Skeletal muscle cell (primary cell): ENCODE measurements around the gene BNIP2.
"Not testable (repeated sequence)": the region's sequence is repeated elsewhere in the genome, so short reads cannot be mapped to it uniquely, and the experiment has no call there.

Source experiments
- DNase-seq: peaks from one replicate; pipeline ENCODE4 v3.0.0-alpha.2; 2010; ENCODE audit warnings: low read depth
- H3K4me3 ChIP-seq: 2 replicates; pipeline ENCODE4 v1.5.1; 2011; ENCODE audit warnings: low read depth, mild to moderate bottlenecking, control low read depth, low read length, moderate library complexity

BNIP2 gene, protein sequence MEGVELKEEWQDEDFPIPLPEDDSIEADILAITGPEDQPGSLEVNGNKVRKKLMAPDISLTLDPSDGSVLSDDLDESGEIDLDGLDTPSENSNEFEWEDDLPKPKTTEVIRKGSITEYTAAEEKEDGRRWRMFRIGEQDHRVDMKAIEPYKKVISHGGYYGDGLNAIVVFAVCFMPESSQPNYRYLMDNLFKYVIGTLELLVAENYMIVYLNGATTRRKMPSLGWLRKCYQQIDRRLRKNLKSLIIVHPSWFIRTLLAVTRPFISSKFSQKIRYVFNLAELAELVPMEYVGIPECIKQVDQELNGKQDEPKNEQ

DNA sequence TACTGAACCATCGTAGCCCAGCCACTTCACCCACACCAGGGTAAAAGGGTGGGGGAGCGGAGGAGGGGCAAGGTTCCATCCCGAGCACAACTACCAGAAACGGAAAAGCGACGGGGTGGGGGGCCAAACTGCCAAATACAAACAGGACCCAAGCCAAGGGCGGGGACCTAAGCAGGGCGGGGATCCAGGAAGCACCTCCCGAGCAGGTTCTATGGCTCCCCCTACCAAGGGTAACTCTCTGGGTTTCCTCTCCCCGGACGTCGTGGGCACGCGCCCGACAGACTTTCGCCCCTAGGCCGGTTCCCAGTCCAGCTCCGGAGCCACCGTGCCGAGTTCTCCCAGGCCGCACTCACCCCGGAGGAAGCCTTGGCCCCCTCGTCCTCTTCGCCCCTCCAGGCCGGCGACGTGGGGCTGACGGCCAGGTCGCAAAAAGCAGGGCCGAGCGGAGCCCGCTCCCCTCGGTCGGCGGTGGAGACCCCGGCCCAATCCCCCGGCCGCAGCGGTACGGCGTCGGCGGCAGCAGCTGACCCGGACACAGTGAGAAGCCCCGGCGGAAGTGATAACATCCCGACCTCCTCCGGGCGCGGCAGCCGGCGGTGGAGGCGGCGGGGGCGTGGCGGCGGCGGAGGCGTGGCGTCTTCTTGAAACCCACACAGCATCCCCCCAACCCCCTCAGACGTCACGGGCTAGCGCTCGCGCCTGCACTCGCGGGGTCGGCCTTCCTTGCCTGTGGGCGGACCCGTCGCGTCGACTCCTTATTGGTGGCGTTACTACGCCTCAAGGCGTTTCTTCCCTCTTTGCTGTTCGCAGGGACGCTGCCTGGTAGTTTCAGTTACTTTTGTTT, at the start of gene BNIP2:
BNIP2 (minus strand) TSS at position 539 of the 844 bp plus-strand sequence. CDS start 6,863 bp downstream, outside the sequence.
- H3K4me3 ChIP-seq = peak within 1 kb of the TSS; percentile 98
- peak; percentile 95 for DNase-seq

DNA sequence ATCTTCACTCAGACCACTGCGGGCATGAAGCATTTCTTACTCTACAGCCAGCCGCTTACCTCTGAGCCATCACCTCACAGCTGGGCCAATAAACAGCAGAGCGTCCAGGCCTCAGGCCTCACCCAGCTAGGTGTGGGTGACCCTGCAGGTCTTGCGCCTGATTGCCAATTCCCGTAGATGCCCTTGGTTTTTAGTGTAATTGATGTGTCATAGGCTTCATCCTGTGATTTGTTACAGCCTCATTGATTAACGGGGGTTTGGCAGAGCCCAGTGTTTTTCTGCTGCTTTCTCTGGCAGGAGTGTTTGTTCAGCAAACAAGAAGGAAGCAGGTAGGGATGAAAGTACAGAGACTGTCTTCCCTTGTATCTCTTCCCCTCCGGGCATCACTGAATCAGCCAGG, 49.6 kb upstream of the BNIP2 start:
- no peak overlapping the region for H3K4me3 ChIP-seq
- DNase-seq = no peak

GRCh38 chr15:59736181-59736580, 47.1 kb upstream of the BNIP2 start:
- DNase-seq = no peak
- no peak overlapping the region for H3K4me3 ChIP-seq

DNA sequence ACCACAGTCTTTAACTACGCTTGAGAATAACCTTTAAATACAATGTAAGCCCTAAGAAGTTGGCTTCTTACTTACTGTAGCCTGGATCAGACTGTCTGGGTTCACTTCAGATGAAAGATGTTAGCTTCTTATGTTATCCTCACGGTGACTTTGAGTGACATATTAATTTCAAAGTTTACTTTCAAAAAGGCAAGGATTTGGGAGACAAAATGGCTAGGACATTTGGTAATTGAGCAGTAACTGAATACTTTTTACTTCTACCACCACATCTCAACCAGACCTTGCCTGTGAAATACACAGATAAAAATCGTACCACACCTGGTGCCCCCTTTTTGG, 36.0 kb upstream of the BNIP2 start:
- DNase-seq = no peak
- no peak overlapping the region for H3K4me3 ChIP-seq

DNA sequence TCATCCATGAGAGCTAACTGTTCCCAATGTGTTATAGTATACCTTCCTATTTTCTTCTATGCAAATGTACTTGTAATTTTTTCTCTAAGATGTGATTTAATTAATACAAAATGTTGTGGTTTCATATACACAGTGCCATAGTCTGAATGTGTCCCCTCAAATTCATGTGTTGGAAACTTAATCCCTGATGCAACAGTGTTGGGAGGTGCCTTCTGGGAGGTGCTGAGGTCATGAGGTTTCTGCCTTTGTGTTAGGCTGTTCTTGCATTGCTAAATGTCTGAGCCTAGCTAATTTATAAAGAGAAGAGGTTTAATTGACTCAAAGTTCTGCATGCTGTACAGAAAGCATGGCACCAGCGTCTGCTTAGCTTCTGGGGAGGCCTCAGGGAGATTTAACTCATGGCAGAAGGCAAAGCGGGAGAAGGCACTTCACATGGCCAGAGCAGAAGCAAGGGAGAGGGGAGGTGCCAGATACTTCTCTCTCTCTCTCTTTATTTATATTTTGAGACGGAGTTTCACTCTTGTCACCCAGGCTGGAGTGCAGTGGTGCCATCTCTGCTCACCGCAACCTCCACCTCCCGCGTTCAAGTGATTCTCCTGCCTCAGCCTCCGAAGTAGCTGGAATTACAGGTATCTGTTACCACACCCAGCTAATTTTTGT, 34.7 kb upstream of the BNIP2 start:
- H3K4me3 ChIP-seq = no peak overlapping the region
- DNase-seq = no peak

- DNase-seq = no peak
- H3K4me3 ChIP-seq = no peak overlapping the region
Observed at GRCh38 chr15:59722476-59722875, 33.4 kb upstream of the BNIP2 start.

GRCh38 chr15:59722037-59722436, 32.9 kb upstream of the BNIP2 start:
- no peak for DNase-seq
- no peak overlapping the region for H3K4me3 ChIP-seq

GRCh38 chr15:59721411-59721810, 32.3 kb upstream of the BNIP2 start:
- no peak overlapping the region for H3K4me3 ChIP-seq
- no peak for DNase-seq

GRCh38 chr15:59713177-59713576, 24.1 kb upstream of the BNIP2 start:
- DNase-seq = no peak
- no peak overlapping the region for H3K4me3 ChIP-seq

DNA sequence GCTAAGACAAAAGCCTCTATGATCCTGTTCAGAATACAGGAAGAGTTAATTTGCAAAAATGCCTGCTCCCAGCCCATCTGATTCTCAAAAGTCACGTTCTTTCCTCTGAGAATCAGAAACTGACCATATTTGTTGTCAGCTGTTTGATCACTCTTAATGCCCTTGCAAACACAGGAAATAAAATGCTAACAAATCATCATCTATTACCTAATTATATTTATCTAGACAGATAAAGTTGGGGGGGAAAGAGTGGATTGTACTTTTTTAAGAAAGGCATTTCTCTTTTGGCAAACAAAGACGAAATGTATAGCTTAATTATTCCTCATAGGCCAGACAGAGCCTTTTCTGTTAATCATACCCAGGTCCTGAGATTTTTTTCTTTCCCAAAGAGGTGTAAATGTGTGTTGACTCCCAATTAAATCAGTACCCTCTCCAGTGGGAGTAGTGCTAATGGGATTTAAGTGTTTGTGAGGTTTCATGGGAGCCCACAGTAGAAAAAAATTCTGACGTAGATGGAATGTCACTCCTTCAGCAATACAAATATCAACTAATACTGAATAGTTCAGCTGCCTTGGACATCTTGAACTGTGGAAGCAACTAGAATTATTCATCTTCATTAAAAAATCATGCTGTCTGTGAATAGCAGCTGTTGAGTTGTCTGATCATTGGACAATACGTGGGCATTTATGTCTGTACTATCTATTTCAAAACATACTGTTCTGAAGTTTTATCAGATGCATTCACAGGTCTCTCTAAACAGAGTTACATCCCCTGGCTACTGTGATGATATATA, 22.5 kb upstream of the BNIP2 start:
- no peak overlapping the region for H3K4me3 ChIP-seq
- DNase-seq = no peak

DNA sequence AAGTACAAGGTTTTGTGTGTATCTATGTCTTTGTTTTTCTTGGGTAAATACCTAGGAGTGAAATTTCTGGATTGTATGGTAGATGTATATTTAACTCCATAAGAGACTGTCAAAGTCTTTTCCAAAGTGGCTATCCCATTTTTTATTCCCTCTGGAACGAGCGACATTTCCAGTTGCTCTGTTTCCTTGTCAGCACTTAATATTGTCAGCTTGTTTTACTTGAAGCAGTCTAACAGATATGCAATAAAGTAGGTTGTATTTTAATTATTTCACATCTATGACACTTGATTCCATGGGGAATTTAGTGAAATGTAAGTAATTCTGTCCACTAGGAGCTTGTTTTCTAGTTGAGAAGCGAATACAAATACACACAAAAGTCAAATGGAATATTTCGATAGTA, 18.5 kb upstream of the BNIP2 start:
- H3K4me3 ChIP-seq = no peak overlapping the region
- DNase-seq = no peak

- no peak for DNase-seq
- no peak overlapping the region for H3K4me3 ChIP-seq
Observed at GRCh38 chr15:59703979-59704796, 15.1 kb upstream of the BNIP2 start.

- H3K4me3 ChIP-seq = no peak overlapping the region
- no peak for DNase-seq
Observed at GRCh38 chr15:59702351-59702750, 13.2 kb upstream of the BNIP2 start.

DNA sequence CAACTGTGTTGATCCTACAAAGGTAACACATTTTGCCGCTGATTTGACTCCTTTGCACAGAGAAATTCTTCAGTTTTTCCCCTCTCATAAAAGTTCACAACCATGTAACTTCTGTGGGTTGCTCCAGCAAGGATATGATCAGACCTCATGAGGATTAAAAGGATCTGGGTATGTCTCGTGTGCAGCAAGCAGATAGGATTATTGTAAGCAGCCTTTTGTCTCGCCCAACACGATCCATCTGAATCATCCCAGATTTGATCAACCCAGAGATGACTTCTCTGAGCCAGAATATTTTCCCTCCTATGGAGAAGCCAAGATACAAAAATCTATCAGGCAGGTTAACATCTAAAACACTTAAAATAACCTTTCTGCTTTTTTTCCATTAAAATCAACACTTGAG, 12.8 kb upstream of the BNIP2 start:
- DNase-seq = no peak

DNA sequence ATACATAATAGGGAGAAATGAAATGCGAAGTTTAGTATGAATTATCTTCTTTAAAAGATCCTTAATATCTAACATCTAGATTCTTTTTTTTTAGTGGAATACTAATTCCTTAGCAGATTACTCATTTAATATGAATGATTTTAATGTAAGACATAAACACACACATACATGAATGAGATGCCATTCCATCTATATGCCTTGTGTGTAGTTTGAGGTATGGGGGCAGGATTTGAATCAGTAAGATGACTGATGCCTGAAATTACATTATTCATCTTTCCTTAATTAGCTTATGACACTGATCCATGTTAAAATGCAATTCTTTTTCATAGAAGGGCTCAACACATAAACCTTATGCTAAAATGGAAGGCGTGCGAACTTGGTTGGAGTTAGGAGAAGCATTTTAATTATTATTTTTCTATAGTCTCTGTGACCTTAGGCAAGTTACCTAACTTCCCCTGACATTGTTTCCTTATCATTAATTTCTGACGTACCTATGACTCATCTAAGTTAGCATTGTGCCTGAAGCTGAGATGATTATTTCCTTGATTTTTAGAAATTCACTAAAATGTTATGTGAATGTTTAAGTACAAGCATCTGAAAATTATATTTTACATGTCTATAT, 10.8 kb upstream of the BNIP2 start:
- H3K4me3 ChIP-seq = no peak overlapping the region
- DNase-seq = no peak

More for the DNA sequence above, 12.8 kb upstream of the BNIP2 start:
- no peak overlapping the region for H3K4me3 ChIP-seq

GRCh38 chr15:59698065-59698464, 8.9 kb upstream of the BNIP2 start:
- not testable (repeated sequence) for DNase-seq, H3K4me3 ChIP-seq

GRCh38 chr15:59696332-59696731, 7.2 kb upstream of the BNIP2 start:
- H3K4me3 ChIP-seq = no peak overlapping the region
- DNase-seq = no peak

DNA sequence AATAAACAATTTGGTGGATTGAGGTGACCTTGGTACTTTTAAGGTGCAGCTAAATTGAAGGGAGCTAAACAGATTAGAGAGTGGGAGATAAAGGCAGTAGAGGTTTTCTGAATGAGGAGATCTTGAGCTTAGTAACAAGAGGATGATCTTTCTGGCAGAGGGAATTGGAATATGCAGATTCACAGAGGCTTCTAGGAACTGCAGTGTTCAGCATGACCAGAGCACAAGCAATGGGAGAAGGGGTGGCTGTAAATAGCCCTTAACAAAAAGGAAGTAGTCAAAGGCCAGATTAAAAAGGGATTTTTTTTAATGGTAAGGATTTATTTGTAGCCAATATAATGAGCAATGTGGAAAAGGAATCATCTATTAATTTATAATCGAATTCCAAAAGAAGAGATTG, 5.7 kb upstream of the BNIP2 start:
- H3K4me3 ChIP-seq = no peak overlapping the region
- no peak for DNase-seq
